ENCODE data around the gene TAOK2.

The TAOK2 gene

GRCh38 chr16:29963021-29963743, 10.5 kb upstream of the TAOK2 start:
- no peak for DNase-seq

- no peak for DNase-seq
These were observed 5.5 kb upstream of the TAOK2 start for GRCh38 chr16:29968205-29968604.

GRCh38 chr16:29971304-29971703, 2.4 kb upstream of the TAOK2 start:
- DNase-seq: no peak

- DNase-seq: no peak
These were observed 1.2 kb upstream of the TAOK2 start for GRCh38 chr16:29972500-29972899.

GRCh38 chr16:29972992-29973383, 680 bp upstream of the TAOK2 start:
- no peak for DNase-seq

DNA sequence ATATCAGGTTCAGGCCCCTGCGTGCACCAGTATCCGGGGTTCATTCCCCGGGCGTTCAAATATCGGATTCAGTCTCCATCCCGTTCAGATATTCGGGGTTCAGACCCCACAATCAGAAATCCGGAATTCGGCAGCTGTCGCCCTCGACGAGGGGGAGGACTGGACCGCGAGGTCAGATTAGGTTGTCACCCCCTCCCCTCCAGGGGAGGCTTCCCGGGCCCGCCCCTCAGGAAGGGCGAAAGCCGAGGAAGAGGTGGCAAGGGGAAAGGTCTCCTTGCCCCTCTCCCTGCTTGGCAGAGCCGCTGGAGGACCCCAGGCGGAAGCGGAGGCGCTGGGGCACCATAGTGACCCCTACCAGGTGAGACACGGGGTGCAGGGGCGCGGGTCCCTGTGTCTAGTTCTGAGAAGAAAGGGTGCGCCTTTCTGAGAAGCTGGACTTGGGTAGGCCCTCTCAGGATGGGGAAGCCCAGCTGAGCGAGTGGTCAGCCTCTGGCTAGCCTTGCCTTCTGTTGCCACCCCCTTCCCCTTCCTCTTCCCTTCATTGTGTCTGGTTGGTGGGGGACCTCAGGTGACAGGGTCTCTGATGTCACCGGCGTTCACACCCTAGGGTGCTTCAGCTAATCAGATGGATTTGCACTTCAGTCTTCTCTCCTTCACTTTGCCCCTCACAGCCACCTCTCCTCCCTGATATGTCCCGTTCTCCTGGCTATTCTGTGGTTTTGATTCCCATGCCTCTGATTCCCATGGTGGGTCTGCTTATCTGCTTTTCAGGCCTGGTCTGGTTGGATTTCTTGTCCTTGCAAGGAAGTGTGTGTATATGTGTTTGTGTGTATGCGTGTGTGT, 844 bp downstream of the TAOK2 start:
- no peak for DNase-seq

DNA sequence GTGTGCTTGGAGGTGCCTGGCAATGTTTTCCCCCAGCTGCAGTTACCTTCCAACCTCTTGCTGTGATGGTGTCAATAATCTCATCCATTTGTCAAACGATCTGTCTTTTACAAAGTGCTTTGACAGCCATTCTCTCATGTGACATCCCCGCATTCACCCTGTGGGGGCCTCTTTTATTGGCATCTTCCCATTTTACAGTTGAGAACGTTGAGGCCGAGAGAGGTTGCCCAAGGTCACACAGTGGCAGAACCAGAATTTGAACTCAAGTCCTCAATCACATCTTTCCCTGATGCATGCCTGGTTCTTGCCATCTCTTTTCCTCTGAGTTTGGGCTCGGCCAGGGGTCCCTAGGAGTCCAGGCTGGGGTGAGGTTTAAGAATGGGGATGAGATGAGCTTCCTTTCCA, 1.5 kb downstream of the TAOK2 start:
- DNase-seq: no peak

- no peak for DNase-seq
These were observed 2.3 kb downstream of the TAOK2 start for GRCh38 chr16:29975811-29976511.

- DNase-seq: no peak
These were observed 3.6 kb downstream of the TAOK2 start for GRCh38 chr16:29977063-29977825.

GRCh38 chr16:29978081-29978480, 4.4 kb downstream of the TAOK2 start:
- no peak for DNase-seq

DNA sequence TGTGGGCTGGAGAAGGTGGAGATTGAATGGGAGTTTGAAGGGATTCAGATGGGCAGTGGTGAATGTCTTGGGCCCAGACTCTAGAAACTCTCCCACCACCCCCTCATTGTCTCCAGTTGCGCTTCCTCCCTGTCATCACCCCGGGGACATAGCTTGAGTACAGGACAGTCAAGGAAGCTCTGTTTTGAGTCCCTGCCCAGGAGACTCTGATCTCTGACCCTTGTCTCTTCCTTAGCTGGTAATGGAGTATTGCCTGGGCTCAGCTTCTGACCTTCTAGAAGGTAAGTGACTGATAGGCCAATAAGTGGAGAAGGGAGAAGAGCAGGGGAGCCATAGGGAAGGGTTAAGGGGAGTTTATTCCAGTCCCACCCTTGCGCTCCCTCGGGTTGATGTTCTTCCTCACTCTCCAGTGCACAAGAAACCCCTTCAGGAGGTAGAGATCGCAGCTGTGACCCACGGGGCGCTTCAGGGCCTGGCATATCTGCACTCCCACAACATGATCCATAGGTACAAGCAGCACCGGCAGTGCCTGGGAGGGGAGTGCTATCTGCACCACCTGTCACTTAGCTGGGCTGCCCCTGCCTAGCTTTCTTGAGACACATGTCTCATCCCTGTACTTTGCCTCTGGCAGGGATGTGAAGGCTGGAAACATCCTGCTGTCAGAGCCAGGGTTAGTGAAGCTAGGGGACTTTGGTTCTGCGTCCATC, 5.0 kb downstream of the TAOK2 start:
- no peak for DNase-seq

DNA sequence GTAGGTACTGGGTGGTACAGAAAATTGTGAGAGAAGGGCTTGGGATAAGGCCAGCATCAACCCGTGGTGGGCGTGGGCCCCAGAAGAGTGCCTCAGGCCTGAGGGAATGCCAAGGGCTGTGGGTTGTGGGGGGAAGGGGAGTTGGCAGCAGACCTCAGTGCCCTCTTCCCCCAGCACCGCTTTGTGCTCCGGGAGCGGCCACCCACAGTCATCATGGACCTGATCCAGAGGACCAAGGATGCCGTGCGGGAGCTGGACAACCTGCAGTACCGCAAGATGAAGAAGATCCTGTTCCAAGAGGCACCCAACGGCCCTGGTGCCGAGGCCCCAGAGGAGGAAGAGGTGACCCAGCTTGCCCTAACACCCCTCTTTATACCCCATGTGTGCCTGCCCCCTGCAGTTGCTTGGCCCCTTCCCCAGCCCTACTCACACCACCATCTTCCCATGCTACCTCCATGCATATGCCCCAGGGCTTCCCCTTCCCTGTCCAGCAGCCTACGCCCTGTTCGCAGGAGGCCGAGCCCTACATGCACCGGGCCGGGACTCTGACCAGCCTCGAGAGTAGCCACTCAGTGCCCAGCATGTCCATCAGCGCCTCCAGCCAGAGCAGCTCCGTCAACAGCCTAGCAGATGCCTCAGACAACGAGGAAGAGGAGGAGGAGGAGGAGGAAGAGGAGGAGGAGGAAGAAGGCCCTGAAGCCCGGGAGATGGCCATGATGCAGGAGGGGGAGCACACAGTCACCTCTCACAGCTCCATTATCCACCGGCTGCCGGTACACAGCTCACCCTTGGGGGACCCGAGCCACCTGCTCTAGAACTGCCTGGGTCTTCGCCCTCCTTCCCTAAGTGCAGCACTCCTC, 9.1 kb downstream of the TAOK2 start:
- no peak for DNase-seq

DNA sequence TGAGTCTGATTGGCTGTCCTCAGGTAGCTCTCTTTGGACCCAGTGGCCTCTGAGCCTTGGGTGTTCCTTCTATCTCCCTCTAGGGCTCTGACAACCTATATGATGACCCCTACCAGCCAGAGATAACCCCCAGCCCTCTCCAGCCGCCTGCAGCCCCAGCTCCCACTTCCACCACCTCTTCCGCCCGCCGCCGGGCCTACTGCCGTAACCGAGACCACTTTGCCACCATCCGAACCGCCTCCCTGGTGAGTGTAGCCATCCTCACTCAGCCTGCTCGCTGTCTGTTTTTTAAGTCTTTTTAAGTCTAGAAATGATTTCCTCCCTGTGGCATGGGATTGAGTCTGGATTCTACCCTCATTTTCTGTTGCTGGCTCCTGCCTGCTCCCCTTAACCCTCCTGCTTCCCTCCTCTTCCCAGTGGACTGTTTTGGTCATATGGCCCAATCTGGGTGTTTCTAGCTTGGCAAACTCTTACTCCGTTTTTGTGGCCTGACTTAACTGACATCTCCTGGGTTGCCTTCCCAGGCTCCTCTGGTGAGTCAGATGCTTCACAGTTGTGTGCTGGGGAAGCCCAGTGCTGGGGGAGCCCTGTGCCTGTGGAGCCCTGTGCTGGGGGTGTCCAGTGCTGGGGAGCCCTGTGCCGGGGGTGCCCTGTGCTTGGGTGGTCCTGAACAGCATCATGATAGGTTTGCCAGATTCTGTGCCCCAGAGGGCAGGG, 9.9 kb downstream of the TAOK2 start:
- DNase-seq: no peak

DNA sequence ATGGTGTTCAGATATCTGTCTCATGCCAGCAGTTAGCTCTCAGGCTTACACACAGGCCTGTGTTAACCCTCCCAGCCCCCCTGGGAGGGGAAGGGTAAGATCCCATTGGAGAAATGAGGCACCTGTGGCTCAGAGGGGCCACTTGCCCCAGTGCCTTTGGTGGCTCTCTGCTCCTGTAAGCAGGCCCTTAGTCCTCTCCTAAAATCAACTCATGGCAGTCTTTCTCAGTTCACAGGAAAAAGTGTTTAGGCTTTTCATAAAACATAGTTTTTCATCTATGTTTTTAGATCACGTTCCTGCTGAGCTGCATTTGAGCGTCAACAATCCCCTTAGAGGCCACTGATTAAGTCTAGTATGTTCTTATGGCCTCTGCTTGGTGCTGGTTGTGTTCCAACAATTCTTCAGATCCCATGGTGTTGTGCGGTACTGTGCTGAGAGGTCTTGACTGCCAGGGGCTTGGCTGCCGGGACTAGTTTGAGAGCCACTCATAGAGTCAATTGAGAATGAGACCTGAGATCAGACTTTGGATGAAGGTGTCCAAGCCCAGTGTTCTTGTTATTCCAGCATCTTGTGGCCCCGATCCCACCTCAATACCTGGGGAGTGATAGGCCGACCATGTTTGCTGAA, 10.6 kb downstream of the TAOK2 start:
- DNase-seq: no peak

GRCh38 chr16:29984764-29985147, 11.1 kb downstream of the TAOK2 start:
- DNase-seq: no peak

GRCh38 chr16:29985271-29985811, 11.7 kb downstream of the TAOK2 start:
- no peak for DNase-seq

DNA sequence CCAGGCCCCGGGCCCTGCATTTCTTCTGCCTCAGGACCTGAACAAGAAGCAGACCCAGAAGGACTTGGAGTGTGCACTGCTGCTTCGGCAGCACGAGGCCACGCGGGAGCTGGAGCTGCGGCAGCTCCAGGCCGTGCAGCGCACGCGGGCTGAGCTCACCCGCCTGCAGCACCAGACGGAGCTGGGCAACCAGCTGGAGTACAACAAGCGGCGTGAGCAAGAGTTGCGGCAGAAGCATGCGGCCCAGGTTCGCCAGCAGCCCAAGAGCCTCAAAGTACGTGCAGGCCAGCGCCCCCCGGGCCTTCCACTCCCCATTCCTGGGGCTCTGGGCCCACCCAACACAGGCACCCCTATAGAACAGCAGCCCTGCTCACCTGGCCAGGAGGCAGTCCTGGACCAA, 12.6 kb downstream of the TAOK2 start:
- DNase-seq: no peak

DNA sequence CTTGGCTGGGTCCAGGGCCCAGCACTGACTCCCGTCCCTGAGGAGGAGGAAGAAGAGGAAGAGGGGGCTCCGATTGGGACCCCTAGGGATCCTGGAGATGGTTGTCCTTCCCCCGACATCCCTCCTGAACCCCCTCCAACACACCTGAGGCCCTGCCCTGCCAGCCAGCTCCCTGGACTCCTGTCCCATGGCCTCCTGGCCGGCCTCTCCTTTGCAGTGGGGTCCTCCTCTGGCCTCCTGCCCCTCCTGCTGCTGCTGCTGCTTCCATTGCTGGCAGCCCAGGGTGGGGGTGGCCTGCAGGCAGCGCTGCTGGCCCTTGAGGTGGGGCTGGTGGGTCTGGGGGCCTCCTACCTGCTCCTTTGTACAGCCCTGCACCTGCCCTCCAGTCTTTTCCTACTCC, 13.3 kb downstream of the TAOK2 start:
- DNase-seq: no peak

DNA sequence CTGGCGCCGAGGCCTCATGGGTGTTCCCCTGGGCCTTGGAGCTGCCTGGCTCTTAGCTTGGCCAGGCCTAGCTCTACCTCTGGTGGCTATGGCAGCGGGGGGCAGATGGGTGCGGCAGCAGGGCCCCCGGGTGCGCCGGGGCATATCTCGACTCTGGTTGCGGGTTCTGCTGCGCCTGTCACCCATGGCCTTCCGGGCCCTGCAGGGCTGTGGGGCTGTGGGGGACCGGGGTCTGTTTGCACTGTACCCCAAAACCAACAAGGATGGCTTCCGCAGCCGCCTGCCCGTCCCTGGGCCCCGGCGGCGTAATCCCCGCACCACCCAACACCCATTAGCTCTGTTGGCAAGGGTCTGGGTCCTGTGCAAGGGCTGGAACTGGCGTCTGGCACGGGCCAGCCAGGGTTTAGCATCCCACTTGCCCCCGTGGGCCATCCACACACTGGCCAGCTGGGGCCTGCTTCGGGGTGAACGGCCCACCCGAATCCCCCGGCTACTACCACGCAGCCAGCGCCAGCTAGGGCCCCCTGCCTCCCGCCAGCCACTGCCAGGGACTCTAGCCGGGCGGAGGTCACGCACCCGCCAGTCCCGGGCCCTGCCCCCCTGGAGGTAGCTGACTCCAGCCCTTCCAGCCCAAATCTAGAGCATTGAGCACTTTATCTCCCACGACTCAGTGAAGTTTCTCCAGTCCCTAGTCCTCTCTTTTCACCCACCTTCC, 13.9 kb downstream of the TAOK2 start:
- no peak for DNase-seq
